ENCODE data around the gene SCTR. TPM values are rescaled to one million over a fixed set of nuclear protein-coding genes. Genes with fewer than 3 reads are reported as not detected.

SCTR gene
- total RNA-seq, 2 experiments from 2014 or later: not detected

DNA sequence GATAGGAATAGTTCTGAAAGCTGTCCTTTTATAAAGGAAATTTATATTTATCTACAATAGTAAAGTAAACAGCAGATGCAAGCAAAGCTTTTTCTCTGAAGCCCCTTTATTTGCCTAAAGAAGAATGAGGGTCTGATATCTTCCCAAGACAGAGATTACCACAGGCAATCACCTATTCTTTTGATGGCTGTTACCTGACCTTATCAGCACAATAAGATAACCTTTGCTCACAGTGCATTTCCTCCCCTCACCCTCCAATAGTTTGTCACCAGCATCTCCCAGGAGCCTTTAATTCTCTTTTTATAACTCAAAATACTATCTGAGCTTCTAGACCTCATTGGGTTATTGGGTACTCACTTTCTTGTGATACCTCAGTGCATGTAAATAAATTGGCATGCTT lies 13.5 kb upstream of the SCTR start:
- ChIA-PET CTCF (no interaction called here), POLR2A (no interaction called here)
- Mint-ChIP-seq H3K27me3 (peaks cover 16% of the 10 kb centered on the region), H3K36me3 (ENCODE audit: low read depth) (no peaks in the 10 kb centered on the region), H3K4me1 (ENCODE audit: low read depth) (no peaks in the 10 kb centered on the region), H3K9me3 (peaks cover 24% of the 10 kb centered on the region), H3K4me3 (no peak overlapping the region), H3K27ac (no peak overlapping the region)
- ATAC-seq: no peak
- TF ChIP-seq, protein P1, sequence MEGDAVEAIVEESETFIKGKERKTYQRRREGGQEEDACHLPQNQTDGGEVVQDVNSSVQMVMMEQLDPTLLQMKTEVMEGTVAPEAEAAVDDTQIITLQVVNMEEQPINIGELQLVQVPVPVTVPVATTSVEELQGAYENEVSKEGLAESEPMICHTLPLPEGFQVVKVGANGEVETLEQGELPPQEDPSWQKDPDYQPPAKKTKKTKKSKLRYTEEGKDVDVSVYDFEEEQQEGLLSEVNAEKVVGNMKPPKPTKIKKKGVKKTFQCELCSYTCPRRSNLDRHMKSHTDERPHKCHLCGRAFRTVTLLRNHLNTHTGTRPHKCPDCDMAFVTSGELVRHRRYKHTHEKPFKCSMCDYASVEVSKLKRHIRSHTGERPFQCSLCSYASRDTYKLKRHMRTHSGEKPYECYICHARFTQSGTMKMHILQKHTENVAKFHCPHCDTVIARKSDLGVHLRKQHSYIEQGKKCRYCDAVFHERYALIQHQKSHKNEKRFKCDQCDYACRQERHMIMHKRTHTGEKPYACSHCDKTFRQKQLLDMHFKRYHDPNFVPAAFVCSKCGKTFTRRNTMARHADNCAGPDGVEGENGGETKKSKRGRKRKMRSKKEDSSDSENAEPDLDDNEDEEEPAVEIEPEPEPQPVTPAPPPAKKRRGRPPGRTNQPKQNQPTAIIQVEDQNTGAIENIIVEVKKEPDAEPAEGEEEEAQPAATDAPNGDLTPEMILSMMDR (IDR thresholded peaks at IDR 0.05): no peak
- DNase-seq: no peak
- intact Hi-C loops (cut with micrococcal nuclease): no loop called here

DNA sequence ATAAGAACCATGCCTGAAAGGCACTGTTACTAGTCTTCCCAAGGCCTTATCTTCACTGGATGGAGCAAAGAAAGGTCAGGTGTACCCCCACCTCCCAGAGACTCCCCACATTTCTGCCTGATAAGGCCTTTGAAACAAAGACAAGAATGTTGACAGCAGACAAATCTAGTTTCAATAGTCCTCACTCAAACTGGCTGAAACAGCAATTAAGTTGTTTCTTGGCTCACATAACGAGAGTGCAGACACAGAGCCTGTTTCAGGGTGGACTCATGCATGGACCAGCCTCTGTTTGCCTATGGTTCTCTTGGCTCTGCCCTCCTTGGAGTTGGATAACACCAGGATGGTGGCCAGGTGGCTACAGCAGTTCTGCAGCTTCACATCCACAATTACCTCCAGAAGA lies 12.4 kb upstream of the SCTR start:
- H3K27me3 Mint-ChIP-seq: peaks cover 8% of the 10 kb centered on the region
- H3K27ac Mint-ChIP-seq: no peak overlapping the region
- intact Hi-C loops (cut with micrococcal nuclease): no loop called here
- DNase-seq (no peak), ATAC-seq (no peak)
- H3K36me3 Mint-ChIP-seq (ENCODE audit: low read depth): no peaks in the 10 kb centered on the region
- ChIA-PET CTCF (no interaction called here), POLR2A (no interaction called here)
- no peak overlapping the region for H3K4me3 Mint-ChIP-seq
- no peaks in the 10 kb centered on the region for H3K4me1 Mint-ChIP-seq (ENCODE audit: low read depth)
- peaks cover 28% of the 10 kb centered on the region for H3K9me3 Mint-ChIP-seq
- TF ChIP-seq, protein P1 (IDR thresholded peaks at IDR 0.05): no peak

DNA sequence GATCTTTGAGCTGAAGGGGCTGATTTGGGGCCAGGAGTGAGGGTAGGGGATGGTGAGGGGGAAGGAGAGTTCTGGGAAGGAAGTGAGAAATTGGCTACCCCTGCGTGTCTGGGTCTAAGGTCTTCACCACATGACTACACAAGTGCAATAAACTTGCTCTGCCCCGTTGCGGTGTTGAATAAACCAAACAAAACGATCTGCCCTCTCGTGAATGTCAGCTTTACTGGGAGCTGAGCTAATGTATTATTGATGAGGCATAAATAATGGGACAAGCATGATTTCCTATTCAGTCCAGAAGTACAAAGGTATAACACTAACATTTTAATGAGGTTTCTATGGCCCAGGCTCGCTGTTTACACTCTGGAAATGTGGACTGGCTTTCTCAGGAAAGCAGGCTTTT lies 11.9 kb upstream of the SCTR start:
- peaks cover 28% of the 10 kb centered on the region for H3K9me3 Mint-ChIP-seq
- no peak overlapping the region for H3K4me3 Mint-ChIP-seq
- H3K4me1 Mint-ChIP-seq (ENCODE audit: low read depth): no peaks in the 10 kb centered on the region
- H3K36me3 Mint-ChIP-seq (ENCODE audit: low read depth): no peaks in the 10 kb centered on the region
- CTCF ChIA-PET: no interaction called here
- DNase-seq (no peak), ATAC-seq (no peak)
- peaks cover 4% of the 10 kb centered on the region for H3K27me3 Mint-ChIP-seq
- TF ChIP-seq, protein P1 (IDR thresholded peaks at IDR 0.05): no peak
- H3K27ac Mint-ChIP-seq: no peak overlapping the region
- POLR2A ChIA-PET: no interaction called here
- intact Hi-C loops (cut with micrococcal nuclease): no loop called here

DNA sequence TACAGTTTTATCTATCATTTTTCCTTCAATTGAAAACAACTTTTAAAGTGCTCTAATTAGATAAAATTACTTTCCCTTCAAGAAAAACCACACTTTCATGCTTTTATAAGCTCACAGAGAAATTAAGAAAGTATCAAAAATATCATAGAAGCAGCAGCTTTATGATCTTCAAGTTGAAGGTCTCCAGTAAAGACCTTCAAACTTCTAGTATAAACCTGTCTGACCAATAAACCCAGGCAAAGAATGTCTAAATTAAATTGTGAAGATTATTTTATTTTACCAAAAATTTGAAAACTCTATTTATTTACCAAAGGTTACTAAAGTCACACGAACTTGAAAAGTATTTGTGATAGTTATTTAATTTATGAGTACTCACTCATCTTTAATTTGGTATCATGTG lies 9.3 kb upstream of the SCTR start:
- Mint-ChIP-seq H3K4me3 (no peak overlapping the region), H3K36me3 (ENCODE audit: low read depth) (no peaks in the 10 kb centered on the region), H3K27me3 (peaks cover 2% of the 10 kb centered on the region), H3K4me1 (ENCODE audit: low read depth) (no peaks in the 10 kb centered on the region), H3K27ac (no peak overlapping the region), H3K9me3 (peaks cover 28% of the 10 kb centered on the region)
- POLR2A ChIA-PET: no interaction called here
- TF ChIP-seq, protein P1 (IDR thresholded peaks at IDR 0.05): no peak
- ATAC-seq (no peak), DNase-seq (no peak)
- CTCF ChIA-PET: no interaction called here
- intact Hi-C loops (cut with micrococcal nuclease): no loop called here

DNA sequence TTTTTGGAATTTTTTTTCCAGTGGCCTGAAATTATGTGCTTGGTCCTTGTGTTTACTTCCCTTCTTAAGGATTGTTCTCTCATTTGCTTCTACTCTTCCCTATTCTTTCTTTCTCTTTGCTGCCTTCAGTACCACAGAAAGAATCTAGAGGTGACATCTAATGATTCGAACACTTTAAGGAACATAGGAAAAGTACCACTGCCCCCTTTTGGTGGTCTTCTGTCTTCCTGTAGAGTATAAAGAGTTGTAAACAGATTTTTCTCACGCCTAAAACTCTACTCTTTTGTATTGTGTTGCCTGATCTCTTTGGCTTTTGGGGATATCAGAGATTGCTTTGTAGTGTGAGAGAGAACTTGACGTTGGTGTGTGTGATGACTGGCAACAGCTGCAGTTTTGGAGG lies 7.0 kb upstream of the SCTR start:
- TF ChIP-seq, protein P1 (IDR thresholded peaks at IDR 0.05): no peak
- Mint-ChIP-seq H3K4me1 (ENCODE audit: low read depth) (no peaks in the 10 kb centered on the region), H3K36me3 (ENCODE audit: low read depth) (no peaks in the 10 kb centered on the region), H3K27ac (no peak overlapping the region), H3K27me3 (peaks cover 13% of the 10 kb centered on the region), H3K4me3 (no peak overlapping the region), H3K9me3 (peaks cover 27% of the 10 kb centered on the region)
- intact Hi-C loops (cut with micrococcal nuclease): no loop called here
- ChIA-PET CTCF (no interaction called here), POLR2A (no interaction called here)
- DNase-seq (no peak), ATAC-seq (no peak)

Measured in activated CD8-positive, alpha-beta T cell treated with anti-CD3 and anti-CD28 coated beads for 36 hours (primary cell).